ENCODE measurements around the gene HTR3C.
"Not testable (repeated sequence)": the region's sequence is repeated elsewhere in the genome, so short reads cannot be mapped to it uniquely, and the experiment has no call there.

HTR3C gene

DNA sequence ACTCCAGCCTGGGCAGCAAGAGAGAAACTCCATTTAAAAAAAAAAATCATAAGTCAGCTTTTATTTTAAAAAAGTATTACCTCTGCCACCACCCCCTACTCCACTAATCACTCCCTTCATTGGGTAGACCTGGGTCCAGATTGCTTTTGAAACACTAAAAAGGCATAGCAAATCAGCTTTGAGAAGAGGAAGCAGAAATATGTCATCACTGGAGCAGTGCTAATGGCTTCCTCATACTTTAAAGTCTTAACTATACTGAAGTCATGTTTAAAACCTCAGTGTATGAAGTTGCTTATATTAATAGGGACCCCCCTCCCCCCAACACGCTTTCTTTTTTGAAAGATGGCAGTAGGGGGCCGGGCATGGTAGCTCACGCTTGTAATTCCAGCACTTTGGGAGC is 22.3 kb upstream of the HTR3C start:
- Histone ChIP-seq H3K27me3 (replicated peaks in 2 of 5; ENCODE audit: control insufficient read depth in 4 of 5, insufficient read depth in 5 of 5, low read length in 4 of 5) (peaks cover 0 to 4% (median 0%) of the 10 kb centered on the region in 5 experiments), H3K9me3 (ENCODE audit: control extremely low read depth in 1 of 5, control insufficient read depth in 4 of 5, insufficient read depth in 2 of 5, low read depth in 1 of 5, low read length in 4 of 5) (no peaks in the 10 kb centered on the region), H3K36me3 (ENCODE audit: control insufficient read depth in 4 of 4, insufficient read depth in 4 of 4, low read length in 3 of 4) (no peaks in the 10 kb centered on the region), H3K4me3 (ENCODE audit: control insufficient read depth in 1 of 7, extremely low read depth in 1 of 7, insufficient read depth in 4 of 7, low read depth in 2 of 7, low read length in 6 of 7) (no peak overlapping the region), H3K27ac (ENCODE audit: insufficient read depth in 1 of 2, low read depth in 1 of 2, low read length in 2 of 2, poor library complexity in 1 of 2, severe bottlenecking in 2 of 2) (no peak overlapping the region), H3K4me1 (ENCODE audit: control extremely low read depth in 1 of 4, control insufficient read depth in 4 of 4, insufficient read depth in 4 of 4, low read length in 3 of 4) (no peaks in the 10 kb centered on the region)
- ChIA-PET POLR2A (interaction anchor here (0.6 kb wide), 1 partner anchor 770 kb away, joined by 3 read pairs; no protein-coding TSS in a partner anchor), CTCF (interaction anchor here (1.0 to 1.7 kb wide), 3 partner anchors 10 to 13 kb away, joined by 3 to 5 read pairs (median 3); partner anchors contain the start of gene ABCC5)
- 90% methylated on average over 3 of the region's 3 CpGs for WGBS (ENCODE audit: insufficient coverage)
- peak in 2 of 3 donors; percentile 36 to 42 for DNase-seq

DNA sequence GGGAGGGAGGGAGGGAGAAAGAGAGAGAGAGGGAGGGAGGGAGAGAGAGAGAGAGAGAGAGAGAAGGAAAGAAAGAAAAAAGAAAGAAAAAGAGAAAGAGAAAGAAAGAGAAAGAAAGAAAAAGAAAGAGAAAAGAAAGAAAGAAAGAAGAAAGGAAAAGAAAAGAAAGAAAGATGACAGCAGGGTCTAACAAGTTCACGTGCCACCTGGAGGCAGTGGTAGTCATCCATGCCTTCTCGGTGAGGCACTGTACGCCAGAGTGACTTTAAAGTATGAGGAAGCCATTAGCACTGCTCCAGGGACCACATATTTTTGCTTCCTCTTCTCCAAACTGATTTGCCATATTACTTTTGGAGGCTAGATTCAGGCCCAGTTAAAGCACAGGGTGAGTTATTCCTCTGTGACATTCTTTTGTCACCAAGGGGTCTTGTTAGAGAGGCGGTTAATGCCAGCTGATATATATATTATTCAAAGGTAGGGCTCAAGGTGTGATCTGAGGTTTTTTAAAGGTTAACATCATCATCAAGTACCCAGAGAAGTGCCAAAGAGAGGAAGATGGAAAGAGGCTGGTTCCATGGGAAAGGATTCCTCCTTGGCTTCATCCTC is 21.6 kb upstream of the HTR3C start, which contains the start of gene HTR3D:
TSS of gene HTR3D (plus strand) at position 556 of the 606 bp plus-strand sequence. CDS start at position 556, 0 bp downstream.
- Histone ChIP-seq H3K9me3 (ENCODE audit: control extremely low read depth in 1 of 5, control insufficient read depth in 4 of 5, insufficient read depth in 2 of 5, low read depth in 1 of 5, low read length in 4 of 5) (no peaks in the 10 kb centered on the region), H3K4me1 (ENCODE audit: control extremely low read depth in 1 of 4, control insufficient read depth in 4 of 4, insufficient read depth in 4 of 4, low read length in 3 of 4) (no peaks in the 10 kb centered on the region), H3K36me3 (ENCODE audit: control insufficient read depth in 4 of 4, insufficient read depth in 4 of 4, low read length in 3 of 4) (no peaks in the 10 kb centered on the region), H3K27me3 (replicated peaks in 2 of 5; ENCODE audit: control insufficient read depth in 4 of 5, insufficient read depth in 5 of 5, low read length in 4 of 5) (peaks cover 0 to 4% (median 0%) of the 10 kb centered on the region in 5 experiments), H3K4me3 (ENCODE audit: control insufficient read depth in 1 of 7, extremely low read depth in 1 of 7, insufficient read depth in 4 of 7, low read depth in 2 of 7, low read length in 6 of 7) (no peak within 1 kb of the TSS), H3K27ac (ENCODE audit: insufficient read depth in 1 of 2, low read depth in 1 of 2, low read length in 2 of 2, poor library complexity in 1 of 2, severe bottlenecking in 2 of 2) (no peak within 1 kb of the TSS)
- peak in 2 of 3 donors; percentile 40 to 50 for DNase-seq
- ChIA-PET POLR2A (no interaction called here), CTCF (interaction anchor here (1.1 to 1.7 kb wide), 2 partner anchors 11 to 13 kb away, joined by 3 to 5 read pairs; partner anchors contain the start of gene ABCC5)
- 83% methylated on average over 1 of the region's 4 CpGs for WGBS (ENCODE audit: insufficient coverage)

- no peaks in the 10 kb centered on the region for H3K9me3 ChIP-seq (ENCODE audit: control extremely low read depth in 1 of 5, control insufficient read depth in 4 of 5, insufficient read depth in 2 of 5, low read depth in 1 of 5, low read length in 4 of 5)
- POLR2A ChIA-PET = no interaction called here
- DNase-seq = no peak
- H3K4me3 ChIP-seq (ENCODE audit: control insufficient read depth in 1 of 7, extremely low read depth in 1 of 7, insufficient read depth in 4 of 7, low read depth in 2 of 7, low read length in 6 of 7) = no peak overlapping the region
- CTCF ChIA-PET = no interaction called here
- H3K27me3 ChIP-seq (replicated peaks in 2 of 5; ENCODE audit: control insufficient read depth in 4 of 5, insufficient read depth in 5 of 5, low read length in 4 of 5) = peaks cover 0 to 2% (median 0%) of the 10 kb centered on the region in 5 experiments
- no peaks in the 10 kb centered on the region for H3K36me3 ChIP-seq (ENCODE audit: control insufficient read depth in 4 of 4, insufficient read depth in 4 of 4, low read length in 3 of 4)
- WGBS (ENCODE audit: insufficient coverage) = 96% methylated on average over 3 of the region's 7 CpGs
- H3K4me1 ChIP-seq (ENCODE audit: control extremely low read depth in 1 of 4, control insufficient read depth in 4 of 4, insufficient read depth in 4 of 4, low read length in 3 of 4) = no peaks in the 10 kb centered on the region
- no peak overlapping the region for H3K27ac ChIP-seq (ENCODE audit: insufficient read depth in 1 of 2, low read depth in 1 of 2, low read length in 2 of 2, poor library complexity in 1 of 2, severe bottlenecking in 2 of 2)
Measured at GRCh38 chr3:184037816-184038215, 15.0 kb upstream of the HTR3C start.

- CTCF ChIA-PET; H3K4me3 ChIP-seq (ENCODE audit: control insufficient read depth in 1 of 7, extremely low read depth in 1 of 7, insufficient read depth in 4 of 7, low read depth in 2 of 7, low read length in 6 of 7); H3K27me3 ChIP-seq (replicated peaks in 2 of 5; ENCODE audit: control insufficient read depth in 4 of 5, insufficient read depth in 5 of 5, low read length in 4 of 5); H3K36me3 ChIP-seq (ENCODE audit: control insufficient read depth in 4 of 4, insufficient read depth in 4 of 4, low read length in 3 of 4); H3K4me1 ChIP-seq (ENCODE audit: control extremely low read depth in 1 of 4, control insufficient read depth in 4 of 4, insufficient read depth in 4 of 4, low read length in 3 of 4); H3K9me3 ChIP-seq (ENCODE audit: control extremely low read depth in 1 of 5, control insufficient read depth in 4 of 5, insufficient read depth in 2 of 5, low read depth in 1 of 5, low read length in 4 of 5); DNase-seq; H3K27ac ChIP-seq (ENCODE audit: insufficient read depth in 1 of 2, low read depth in 1 of 2, low read length in 2 of 2, poor library complexity in 1 of 2, severe bottlenecking in 2 of 2); POLR2A ChIA-PET: not testable (repeated sequence)
- WGBS (ENCODE audit: insufficient coverage) = 98% methylated on average over 5 of the region's 9 CpGs
Measured at GRCh38 chr3:184038307-184038706, 14.5 kb upstream of the HTR3C start.

DNA sequence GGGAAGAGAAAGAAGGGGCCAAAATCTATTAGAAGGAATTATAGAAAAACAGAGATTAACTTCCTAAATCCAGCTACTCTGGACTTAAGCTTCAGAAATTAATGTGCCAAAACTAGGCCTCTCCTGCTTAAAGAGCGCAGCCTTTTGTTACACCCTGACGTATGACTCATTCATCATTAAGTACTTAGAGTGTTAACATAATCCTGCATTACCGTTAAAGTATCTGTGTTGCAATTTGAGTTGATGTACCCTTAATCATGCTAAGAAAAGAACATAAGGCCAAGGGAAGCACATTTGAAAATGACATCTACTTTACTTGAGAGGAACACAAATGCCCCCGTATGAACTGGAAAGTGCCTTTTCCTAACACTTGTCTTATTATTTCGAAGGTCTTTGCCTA is 13.4 kb upstream of the HTR3C start:
- CTCF ChIA-PET = interaction anchor here (0.5 to 1.0 kb wide), 3 partner anchors 16 to 391 kb away, joined by 3 read pairs; no protein-coding TSS in a partner anchor
- POLR2A ChIA-PET = no interaction called here
- Histone ChIP-seq H3K27ac (ENCODE audit: insufficient read depth in 1 of 2, low read depth in 1 of 2, low read length in 2 of 2, poor library complexity in 1 of 2, severe bottlenecking in 2 of 2) (no peak overlapping the region), H3K36me3 (ENCODE audit: control insufficient read depth in 4 of 4, insufficient read depth in 4 of 4, low read length in 3 of 4) (no peaks in the 10 kb centered on the region), H3K9me3 (ENCODE audit: control extremely low read depth in 1 of 5, control insufficient read depth in 4 of 5, insufficient read depth in 2 of 5, low read depth in 1 of 5, low read length in 4 of 5) (no peaks in the 10 kb centered on the region), H3K27me3 (replicated peaks in 2 of 5; ENCODE audit: control insufficient read depth in 4 of 5, insufficient read depth in 5 of 5, low read length in 4 of 5) (peaks cover 0 to 2% (median 0%) of the 10 kb centered on the region in 5 experiments), H3K4me1 (ENCODE audit: control extremely low read depth in 1 of 4, control insufficient read depth in 4 of 4, insufficient read depth in 4 of 4, low read length in 3 of 4) (no peaks in the 10 kb centered on the region), H3K4me3 (ENCODE audit: control insufficient read depth in 1 of 7, extremely low read depth in 1 of 7, insufficient read depth in 4 of 7, low read depth in 2 of 7, low read length in 6 of 7) (no peak overlapping the region)
- WGBS (ENCODE audit: insufficient coverage) = 93% methylated on average over 3 of the region's 5 CpGs
- DNase-seq = no peak

GRCh38 chr3:184040010-184040409 is 12.8 kb upstream of the HTR3C start:
- Histone ChIP-seq H3K9me3 (ENCODE audit: control extremely low read depth in 1 of 5, control insufficient read depth in 4 of 5, insufficient read depth in 2 of 5, low read depth in 1 of 5, low read length in 4 of 5) (no peaks in the 10 kb centered on the region), H3K27ac (ENCODE audit: insufficient read depth in 1 of 2, low read depth in 1 of 2, low read length in 2 of 2, poor library complexity in 1 of 2, severe bottlenecking in 2 of 2) (no peak overlapping the region), H3K4me1 (ENCODE audit: control extremely low read depth in 1 of 4, control insufficient read depth in 4 of 4, insufficient read depth in 4 of 4, low read length in 3 of 4) (no peaks in the 10 kb centered on the region), H3K4me3 (ENCODE audit: control insufficient read depth in 1 of 7, extremely low read depth in 1 of 7, insufficient read depth in 4 of 7, low read depth in 2 of 7, low read length in 6 of 7) (no peak overlapping the region), H3K27me3 (replicated peaks in 2 of 5; ENCODE audit: control insufficient read depth in 4 of 5, insufficient read depth in 5 of 5, low read length in 4 of 5) (peaks cover 0 to 2% (median 0%) of the 10 kb centered on the region in 5 experiments), H3K36me3 (ENCODE audit: control insufficient read depth in 4 of 4, insufficient read depth in 4 of 4, low read length in 3 of 4) (no peaks in the 10 kb centered on the region)
- 94% methylated on average over 3 of the region's 3 CpGs for WGBS (ENCODE audit: insufficient coverage)
- ChIA-PET CTCF (interaction anchor here (1.0 kb wide), 2 partner anchors 17 to 391 kb away, joined by 3 read pairs; no protein-coding TSS in a partner anchor), POLR2A (no interaction called here)
- DNase-seq = peak in 1 of 3 donors; percentile 32

GRCh38 chr3:184042617-184043016 is 10.2 kb upstream of the HTR3C start:
- no peaks in the 10 kb centered on the region for H3K36me3 ChIP-seq (ENCODE audit: control insufficient read depth in 4 of 4, insufficient read depth in 4 of 4, low read length in 3 of 4)
- no CpG with 5 or more reads among the region's 1 CpG for WGBS (ENCODE audit: insufficient coverage)
- H3K9me3 ChIP-seq (ENCODE audit: control extremely low read depth in 1 of 5, control insufficient read depth in 4 of 5, insufficient read depth in 2 of 5, low read depth in 1 of 5, low read length in 4 of 5) = no peaks in the 10 kb centered on the region
- no peak for DNase-seq
- CTCF ChIA-PET = interaction anchor here (0.7 to 1.2 kb wide), 3 partner anchors 16 to 136 kb away, joined by 3 read pairs; no protein-coding TSS in a partner anchor
- H3K4me3 ChIP-seq (ENCODE audit: control insufficient read depth in 1 of 7, extremely low read depth in 1 of 7, insufficient read depth in 4 of 7, low read depth in 2 of 7, low read length in 6 of 7) = no peak overlapping the region
- no peak overlapping the region for H3K27ac ChIP-seq (ENCODE audit: insufficient read depth in 1 of 2, low read depth in 1 of 2, low read length in 2 of 2, poor library complexity in 1 of 2, severe bottlenecking in 2 of 2)
- no peaks in the 10 kb centered on the region for H3K27me3 ChIP-seq (replicated peaks in 2 of 5; ENCODE audit: control insufficient read depth in 4 of 5, insufficient read depth in 5 of 5, low read length in 4 of 5)
- POLR2A ChIA-PET = no interaction called here
- H3K4me1 ChIP-seq (ENCODE audit: control extremely low read depth in 1 of 4, control insufficient read depth in 4 of 4, insufficient read depth in 4 of 4, low read length in 3 of 4) = no peaks in the 10 kb centered on the region

Measured in common myeloid progenitor, CD34-positive (primary cell).